Transverse colon (tissue), 3 donors: ENCODE results near the gene FBF1.

Experiments
- EP300 ChIP-seq: sonication (generic); formaldehyde crosslinking; IDR thresholded peaks from one replicate; pipeline ENCODE4 v1.6.1; 2017; ENCODE audit warnings: antibody characterized with exemption, low read depth
- POLR2A ChIP-seq: fragments of 450-650 bp; IDR thresholded peaks from one replicate; pipeline ENCODE4 v1.6.1; 2016; ENCODE audit warnings: antibody characterized with exemption, mild to moderate bottlenecking, moderate library complexity
- TF ChIP-seq, protein P1 (sequence below), 5 experiments: fragments of 200-600 bp in 3 of 5; fragments of 450-650 bp in 2 of 5; sonication (generic) in 3 of 5; IDR thresholded peaks; 1 replicate in 2 of 5; 2 replicates in 3 of 5; pipeline ENCODE4 v1.5.1; 2016 to 2017; ENCODE audit warnings: antibody characterized with exemption in 5 of 5, inconsistent platforms in 3 of 5, mild to moderate bottlenecking in 2 of 5, moderate library complexity in 1 of 5

DNA sequence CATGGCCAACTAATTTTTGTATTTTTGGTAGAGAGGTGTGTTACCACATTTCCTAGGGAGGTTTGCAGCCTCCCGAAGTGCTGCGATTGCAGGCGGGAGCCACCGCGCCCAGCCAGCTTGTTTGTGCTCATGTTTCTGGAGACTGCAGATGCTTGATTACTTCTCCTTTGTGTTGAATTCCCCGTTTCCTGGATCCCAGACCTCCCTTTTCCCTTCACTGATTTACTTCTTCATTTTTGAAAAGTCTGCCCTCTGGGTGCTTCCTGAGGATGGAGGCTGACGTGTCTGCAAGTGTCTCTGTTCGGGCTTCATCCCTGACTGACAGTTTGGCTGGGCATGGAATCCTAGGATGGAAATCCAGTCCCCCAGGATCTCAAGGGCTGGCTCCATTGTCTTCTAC is 55.4 kb downstream of the FBF1 start:
- TF ChIP-seq, protein P1, sequence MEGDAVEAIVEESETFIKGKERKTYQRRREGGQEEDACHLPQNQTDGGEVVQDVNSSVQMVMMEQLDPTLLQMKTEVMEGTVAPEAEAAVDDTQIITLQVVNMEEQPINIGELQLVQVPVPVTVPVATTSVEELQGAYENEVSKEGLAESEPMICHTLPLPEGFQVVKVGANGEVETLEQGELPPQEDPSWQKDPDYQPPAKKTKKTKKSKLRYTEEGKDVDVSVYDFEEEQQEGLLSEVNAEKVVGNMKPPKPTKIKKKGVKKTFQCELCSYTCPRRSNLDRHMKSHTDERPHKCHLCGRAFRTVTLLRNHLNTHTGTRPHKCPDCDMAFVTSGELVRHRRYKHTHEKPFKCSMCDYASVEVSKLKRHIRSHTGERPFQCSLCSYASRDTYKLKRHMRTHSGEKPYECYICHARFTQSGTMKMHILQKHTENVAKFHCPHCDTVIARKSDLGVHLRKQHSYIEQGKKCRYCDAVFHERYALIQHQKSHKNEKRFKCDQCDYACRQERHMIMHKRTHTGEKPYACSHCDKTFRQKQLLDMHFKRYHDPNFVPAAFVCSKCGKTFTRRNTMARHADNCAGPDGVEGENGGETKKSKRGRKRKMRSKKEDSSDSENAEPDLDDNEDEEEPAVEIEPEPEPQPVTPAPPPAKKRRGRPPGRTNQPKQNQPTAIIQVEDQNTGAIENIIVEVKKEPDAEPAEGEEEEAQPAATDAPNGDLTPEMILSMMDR (IDR thresholded peaks at IDR 0.05), result no peak
- TF ChIP-seq EP300 (no peak), POLR2A (no peak)
